Fibroblast of upper back skin (primary cell): ENCODE measurements around the gene FAM20A.
A peak's percentile ranks its signal among the peaks of the same experiment; 100 is the strongest.
"Not testable (repeated sequence)": the region's sequence is repeated elsewhere in the genome, so short reads cannot be mapped to it uniquely, and the experiment has no call there.

Source experiments
- DNase-seq: peaks from one replicate; pipeline ENCODE4 v3.0.0-alpha.2; 2013

FAM20A gene

GRCh38 chr17:68587847-68588246 is 13.3 kb downstream of the FAM20A start:
- DNase-seq: peak; percentile 38

- no peak for DNase-seq
Measured at GRCh38 chr17:68587026-68587425, 14.1 kb downstream of the FAM20A start.

- DNase-seq: no peak
Measured at GRCh38 chr17:68585643-68586042, 15.5 kb downstream of the FAM20A start.

GRCh38 chr17:68584581-68585303 is 16.4 kb downstream of the FAM20A start:
- no peak for DNase-seq

- DNase-seq: not testable (repeated sequence)
Measured at GRCh38 chr17:68582867-68583266, 18.3 kb downstream of the FAM20A start.

GRCh38 chr17:68581863-68582645 is 19.1 kb downstream of the FAM20A start:
- no peak for DNase-seq

GRCh38 chr17:68580236-68580770 is 20.9 kb downstream of the FAM20A start:
- DNase-seq: peak; percentile 87

- DNase-seq: no peak
Measured at GRCh38 chr17:68579194-68579927, 21.8 kb downstream of the FAM20A start.

GRCh38 chr17:68578236-68578635 is 22.9 kb downstream of the FAM20A start:
- no peak for DNase-seq

GRCh38 chr17:68577497-68577821 is 23.7 kb downstream of the FAM20A start:
- no peak for DNase-seq

GRCh38 chr17:68576811-68577496 is 24.2 kb downstream of the FAM20A start:
- DNase-seq: peak; percentile 83

- no peak for DNase-seq
Measured at GRCh38 chr17:68576137-68576536, 25.0 kb downstream of the FAM20A start.

GRCh38 chr17:68573338-68573737 is 27.8 kb downstream of the FAM20A start:
- DNase-seq: no peak

GRCh38 chr17:68572138-68572842 is 28.9 kb downstream of the FAM20A start:
- no peak for DNase-seq

GRCh38 chr17:68570526-68570925 is 30.6 kb downstream of the FAM20A start:
- DNase-seq: no peak

GRCh38 chr17:68569346-68569745 is 31.8 kb downstream of the FAM20A start:
- DNase-seq: no peak

- no peak for DNase-seq
Measured at GRCh38 chr17:68568581-68568980, 32.6 kb downstream of the FAM20A start.

GRCh38 chr17:68567581-68567980 is 33.6 kb downstream of the FAM20A start:
- DNase-seq: no peak

GRCh38 chr17:68567035-68567434 is 34.1 kb downstream of the FAM20A start:
- DNase-seq: no peak

- no peak for DNase-seq
Measured at GRCh38 chr17:68566442-68566738, 34.8 kb downstream of the FAM20A start.

- DNase-seq: no peak
Measured at GRCh38 chr17:68565661-68566441, 35.3 kb downstream of the FAM20A start.
